Measurements from ENCODE around the gene PRKN.

GRCh38 chr6:161663682-161664081 lies 1063.9 kb downstream of the PRKN start:
- TF ChIP-seq ARNTL (CRISPR knock-in tag; IDR thresholded peaks at IDR 0.05; ENCODE audit: borderline replicate concordance, low read depth) (no peak), ZFP3 (CRISPR knock-in tag; IDR thresholded peaks at IDR 0.05) (no peak), OSR1 (CRISPR knock-in tag; IDR thresholded peaks at IDR 0.05) (no peak), PATZ1 (CRISPR knock-in tag; IDR thresholded peaks at IDR 0.05; ENCODE audit: borderline replicate concordance) (no peak), BACH2 (CRISPR knock-in tag; IDR thresholded peaks at IDR 0.05; ENCODE audit: borderline replicate concordance) (no peak), ZFP30 (CRISPR knock-in tag; IDR thresholded peaks at IDR 0.05) (no peak), GLIS3 (CRISPR knock-in tag; IDR thresholded peaks at IDR 0.05) (no peak), CREB5 (CRISPR knock-in tag; IDR thresholded peaks at IDR 0.05; ENCODE audit: low read depth) (no peak), TOX (CRISPR knock-in tag; IDR thresholded peaks at IDR 0.05; ENCODE audit: borderline replicate concordance) (no peak)

Measured in SK-N-SH treated with all-trans-retinoic acid at 6 μM for 48 hours (cell line).